Measurements from ENCODE around the gene EHMT1.

Gene EHMT1

GRCh38 chr9:137612741-137613142 lies 6.1 kb upstream of the EHMT1 start:
- TF ChIP-seq TCF12 (IDR thresholded peaks at IDR 0.05; ENCODE audit: low read depth) (no peak), TEAD4 (IDR thresholded peaks at IDR 0.05) (no peak), CREB1 (IDR thresholded peaks at IDR 0.05; ENCODE audit: low read depth) (no peak)

GRCh38 chr9:137613259-137613658 lies 5.5 kb upstream of the EHMT1 start:
- TF ChIP-seq FOXM1 (IDR thresholded peaks at IDR 0.05; ENCODE audit: borderline replicate concordance, low read depth) (no peak), REST (IDR thresholded peaks at IDR 0.05; ENCODE audit: low read depth) (no peak), EGR1 (IDR thresholded peaks at IDR 0.05) (no peak), EP300 (IDR thresholded peaks at IDR 0.05; ENCODE audit: borderline replicate concordance) (peak; percentile 35; the same call in 1 of the 2 replicates), RAD21 (IDR thresholded peaks at IDR 0.05; ENCODE audit: low read depth) (no peak), NFIC (IDR thresholded peaks at IDR 0.05) (no peak), TCF12 (IDR thresholded peaks at IDR 0.05; ENCODE audit: low read depth) (peak; percentile 45; the same call in 1 of the 2 replicates), CEBPB (IDR thresholded peaks at IDR 0.05) (no peak), USF1 (IDR thresholded peaks at IDR 0.05) (no peak), YY1 (IDR thresholded peaks at IDR 0.05; ENCODE audit: low read depth) (no peak), TAF1 (IDR thresholded peaks at IDR 0.05; ENCODE audit: low read depth) (no peak), ZBTB7A (IDR thresholded peaks at IDR 0.05; ENCODE audit: low read depth) (no peak), MAX (IDR thresholded peaks at IDR 0.05) (no peak), TEAD4 (IDR thresholded peaks at IDR 0.05) (no peak), CREB1 (IDR thresholded peaks at IDR 0.05; ENCODE audit: low read depth) (no peak)

GRCh38 chr9:137613738-137614523 lies 4.9 kb upstream of the EHMT1 start:
- no peak for TF ChIP-seq ZBTB7A (IDR thresholded peaks at IDR 0.05; ENCODE audit: low read depth)
- TF ChIP-seq EP300 (IDR thresholded peaks at IDR 0.05; ENCODE audit: borderline replicate concordance): no peak
- no peak for TF ChIP-seq MAX (IDR thresholded peaks at IDR 0.05)
- TF ChIP-seq EGR1 (IDR thresholded peaks at IDR 0.05): no peak

GRCh38 chr9:137614631-137615386 lies 4.0 kb upstream of the EHMT1 start:
- TF ChIP-seq NFIC (IDR thresholded peaks at IDR 0.05): no peak
- TF ChIP-seq RAD21 (IDR thresholded peaks at IDR 0.05; ENCODE audit: low read depth): no peak
- TF ChIP-seq REST (IDR thresholded peaks at IDR 0.05; ENCODE audit: low read depth): no peak
- TF ChIP-seq TEAD4 (IDR thresholded peaks at IDR 0.05): no peak
- TF ChIP-seq YY1 (IDR thresholded peaks at IDR 0.05; ENCODE audit: low read depth): no peak
- no peak for TF ChIP-seq TAF1 (IDR thresholded peaks at IDR 0.05; ENCODE audit: low read depth)
- no peak for TF ChIP-seq USF1 (IDR thresholded peaks at IDR 0.05)
- no peak for TF ChIP-seq EGR1 (IDR thresholded peaks at IDR 0.05)
- TF ChIP-seq CREB1 (IDR thresholded peaks at IDR 0.05; ENCODE audit: low read depth): no peak
- TF ChIP-seq CEBPB (IDR thresholded peaks at IDR 0.05): no peak
- TF ChIP-seq FOXM1 (IDR thresholded peaks at IDR 0.05; ENCODE audit: borderline replicate concordance, low read depth): no peak
- no peak for TF ChIP-seq EP300 (IDR thresholded peaks at IDR 0.05; ENCODE audit: borderline replicate concordance)
- TF ChIP-seq ZBTB7A (IDR thresholded peaks at IDR 0.05; ENCODE audit: low read depth): no peak
- TF ChIP-seq TCF12 (IDR thresholded peaks at IDR 0.05; ENCODE audit: low read depth): no peak
- no peak for TF ChIP-seq MAX (IDR thresholded peaks at IDR 0.05)

GRCh38 chr9:137615387-137615871 lies 3.4 kb upstream of the EHMT1 start:
- no peak for TF ChIP-seq TEAD4 (IDR thresholded peaks at IDR 0.05)
- TF ChIP-seq MAX (IDR thresholded peaks at IDR 0.05): no peak
- no peak for TF ChIP-seq EP300 (IDR thresholded peaks at IDR 0.05; ENCODE audit: borderline replicate concordance)
- TF ChIP-seq NFIC (IDR thresholded peaks at IDR 0.05): no peak
- no peak for TF ChIP-seq YY1 (IDR thresholded peaks at IDR 0.05; ENCODE audit: low read depth)
- TF ChIP-seq EGR1 (IDR thresholded peaks at IDR 0.05): no peak
- no peak for TF ChIP-seq TCF12 (IDR thresholded peaks at IDR 0.05; ENCODE audit: low read depth)
- no peak for TF ChIP-seq TAF1 (IDR thresholded peaks at IDR 0.05; ENCODE audit: low read depth)
- TF ChIP-seq FOXM1 (IDR thresholded peaks at IDR 0.05; ENCODE audit: borderline replicate concordance, low read depth): no peak
- TF ChIP-seq RAD21 (IDR thresholded peaks at IDR 0.05; ENCODE audit: low read depth): no peak
- no peak for TF ChIP-seq CREB1 (IDR thresholded peaks at IDR 0.05; ENCODE audit: low read depth)
- no peak for TF ChIP-seq REST (IDR thresholded peaks at IDR 0.05; ENCODE audit: low read depth)
- TF ChIP-seq USF1 (IDR thresholded peaks at IDR 0.05): no peak
- TF ChIP-seq ZBTB7A (IDR thresholded peaks at IDR 0.05; ENCODE audit: low read depth): no peak
- no peak for TF ChIP-seq CEBPB (IDR thresholded peaks at IDR 0.05)
